PC-3 (cell line): ENCODE measurements around the gene SHROOM3.

Experiments used
- CTCF ChIP-seq: fragments of 300-600 bp; sonication (generic); conservative IDR thresholded peaks from 2 replicates; pipeline ENCODE4 v1.5.1; 2017; ENCODE audit warnings: antibody characterized with exemption, low read depth, mild to moderate bottlenecking, low read length
- EZH2 ChIP-seq: fragments of 300-600 bp; sonication (generic); IDR thresholded peaks from one replicate; pipeline ENCODE4 v1.6.1; 2017; ENCODE audit warnings: antibody characterized with exemption, mild to moderate bottlenecking, low read length; ENCODE audit not compliant: unreplicated experiment

GRCh38 chr4:76630741-76631140 is 195.7 kb downstream of the SHROOM3 start:
- no peak for TF ChIP-seq EZH2
- TF ChIP-seq CTCF: no peak
